ENCODE results near the gene EPN2.

EPN2 gene

GRCh38 chr17:19306160-19307111 is 69.3 kb downstream of the EPN2 start:
- Mint-ChIP-seq H3K4me1 (ENCODE audit: low read depth in 2 of 2) (peaks cover 12 to 13% of the 10 kb centered on the region in 2 donors), H3K27ac (peak overlapping the region; percentile 24 to 78), H3K27me3 (no peaks in the 10 kb centered on the region), H3K36me3 (ENCODE audit: insufficient read depth) (no peaks in the 10 kb centered on the region), H3K4me3 (peak overlapping the region in 1 of 2 donors; percentile 31), H3K9me3 (no peaks in the 10 kb centered on the region)
- peak; percentile 93 for ATAC-seq (replicated peaks)
- peak; percentile 5 to 25 (median 12) for DNase-seq

GRCh38 chr17:19307521-19307920 is 70.4 kb downstream of the EPN2 start:
- H3K27ac Mint-ChIP-seq = no peak overlapping the region
- ATAC-seq (replicated peaks) (no peak), DNase-seq (no peak)
- H3K4me1 Mint-ChIP-seq (ENCODE audit: low read depth in 2 of 2) = peaks cover 12 to 13% of the 10 kb centered on the region in 2 donors
- H3K4me3 Mint-ChIP-seq = no peak overlapping the region
- H3K27me3 Mint-ChIP-seq = no peaks in the 10 kb centered on the region
- H3K36me3 Mint-ChIP-seq (ENCODE audit: insufficient read depth) = no peaks in the 10 kb centered on the region
- H3K9me3 Mint-ChIP-seq = no peaks in the 10 kb centered on the region

GRCh38 chr17:19308398-19308797 is 71.2 kb downstream of the EPN2 start:
- no peaks in the 10 kb centered on the region for H3K9me3 Mint-ChIP-seq
- H3K27me3 Mint-ChIP-seq = no peaks in the 10 kb centered on the region
- H3K36me3 Mint-ChIP-seq (ENCODE audit: insufficient read depth) = no peaks in the 10 kb centered on the region
- no peak overlapping the region for H3K4me3 Mint-ChIP-seq
- no peak overlapping the region for H3K27ac Mint-ChIP-seq
- peaks cover 12 to 13% of the 10 kb centered on the region in 2 donors for H3K4me1 Mint-ChIP-seq (ENCODE audit: low read depth in 2 of 2)
- DNase-seq = no peak
- ATAC-seq (replicated peaks) = no peak

- Mint-ChIP-seq H3K27ac (no peak overlapping the region), H3K4me1 (ENCODE audit: low read depth in 2 of 2) (peaks cover 12 to 13% of the 10 kb centered on the region in 2 donors), H3K36me3 (ENCODE audit: insufficient read depth) (no peaks in the 10 kb centered on the region), H3K9me3 (no peaks in the 10 kb centered on the region), H3K27me3 (no peaks in the 10 kb centered on the region), H3K4me3 (no peak overlapping the region)
- ATAC-seq (replicated peaks) (no peak), DNase-seq (no peak)
Measured at GRCh38 chr17:19309701-19310100, 72.5 kb downstream of the EPN2 start.

GRCh38 chr17:19310151-19310550 is 73.0 kb downstream of the EPN2 start:
- no peaks in the 10 kb centered on the region for H3K36me3 Mint-ChIP-seq (ENCODE audit: insufficient read depth)
- no peak overlapping the region for H3K27ac Mint-ChIP-seq
- no peaks in the 10 kb centered on the region for H3K9me3 Mint-ChIP-seq
- H3K4me1 Mint-ChIP-seq (ENCODE audit: low read depth in 2 of 2) = peaks cover 12 to 13% of the 10 kb centered on the region in 2 donors
- no peaks in the 10 kb centered on the region for H3K27me3 Mint-ChIP-seq
- ATAC-seq (replicated peaks) (no peak), DNase-seq (no peak)
- no peak overlapping the region for H3K4me3 Mint-ChIP-seq

GRCh38 chr17:19311016-19311415 is 73.8 kb downstream of the EPN2 start:
- H3K36me3 Mint-ChIP-seq (ENCODE audit: insufficient read depth) = no peaks in the 10 kb centered on the region
- H3K27me3 Mint-ChIP-seq = no peaks in the 10 kb centered on the region
- no peak overlapping the region for H3K4me3 Mint-ChIP-seq

GRCh38 chr17:19311421-19312215 is 74.5 kb downstream of the EPN2 start:
- no peaks in the 10 kb centered on the region for H3K9me3 Mint-ChIP-seq
- H3K36me3 Mint-ChIP-seq (ENCODE audit: insufficient read depth) = no peaks in the 10 kb centered on the region
- DNase-seq = no peak
- no peak overlapping the region for H3K4me3 Mint-ChIP-seq
- H3K4me1 Mint-ChIP-seq (ENCODE audit: low read depth in 2 of 2) = peaks cover 3 to 6% of the 10 kb centered on the region in 2 donors
- H3K27me3 Mint-ChIP-seq = no peaks in the 10 kb centered on the region
- ATAC-seq (replicated peaks) = no peak
- H3K27ac Mint-ChIP-seq = no peak overlapping the region

More at GRCh38 chr17:19311016-19311415, 73.8 kb downstream of the EPN2 start:
- no peak for ATAC-seq (replicated peaks)
- Mint-ChIP-seq H3K27ac (no peak overlapping the region), H3K4me1 (ENCODE audit: low read depth in 2 of 2) (peaks cover 10 to 12% of the 10 kb centered on the region in 2 donors), H3K9me3 (no peaks in the 10 kb centered on the region)
- DNase-seq = no peak

GRCh38 chr17:19312406-19312805 is 75.2 kb downstream of the EPN2 start:
- H3K36me3 Mint-ChIP-seq (ENCODE audit: insufficient read depth) = no peaks in the 10 kb centered on the region
- H3K4me3 Mint-ChIP-seq = no peak overlapping the region
- no peak overlapping the region for H3K27ac Mint-ChIP-seq
- peaks cover 0 to 3% of the 10 kb centered on the region in 2 donors for H3K4me1 Mint-ChIP-seq (ENCODE audit: low read depth in 2 of 2)
- no peak for ATAC-seq (replicated peaks)
- no peak for DNase-seq
- H3K27me3 Mint-ChIP-seq = no peaks in the 10 kb centered on the region
- H3K9me3 Mint-ChIP-seq = no peaks in the 10 kb centered on the region

- DNase-seq = no peak
- H3K9me3 Mint-ChIP-seq = no peaks in the 10 kb centered on the region
- H3K4me3 Mint-ChIP-seq = no peak overlapping the region
- ATAC-seq (replicated peaks) = no peak
- no peaks in the 10 kb centered on the region for H3K4me1 Mint-ChIP-seq (ENCODE audit: low read depth in 2 of 2)
- no peaks in the 10 kb centered on the region for H3K36me3 Mint-ChIP-seq (ENCODE audit: insufficient read depth)
- no peaks in the 10 kb centered on the region for H3K27me3 Mint-ChIP-seq
- H3K27ac Mint-ChIP-seq = no peak overlapping the region
Measured at GRCh38 chr17:19313066-19313745, 76.0 kb downstream of the EPN2 start.

- ATAC-seq (replicated peaks) (no peak), DNase-seq (no peak)
- H3K27me3 Mint-ChIP-seq = no peaks in the 10 kb centered on the region
- no peak overlapping the region for H3K4me3 Mint-ChIP-seq
- H3K27ac Mint-ChIP-seq = no peak overlapping the region
- no peaks in the 10 kb centered on the region for H3K4me1 Mint-ChIP-seq (ENCODE audit: low read depth in 2 of 2)
- no peaks in the 10 kb centered on the region for H3K9me3 Mint-ChIP-seq
- H3K36me3 Mint-ChIP-seq (ENCODE audit: insufficient read depth) = no peaks in the 10 kb centered on the region
Measured at GRCh38 chr17:19313746-19314651, 76.8 kb downstream of the EPN2 start.

- H3K27me3 Mint-ChIP-seq = no peaks in the 10 kb centered on the region
- H3K4me1 Mint-ChIP-seq (ENCODE audit: low read depth in 2 of 2) = no peaks in the 10 kb centered on the region
- H3K27ac Mint-ChIP-seq = no peak overlapping the region
- no peak overlapping the region for H3K4me3 Mint-ChIP-seq
- no peak for ATAC-seq (replicated peaks)
- no peaks in the 10 kb centered on the region for H3K9me3 Mint-ChIP-seq
- no peak for DNase-seq
- H3K36me3 Mint-ChIP-seq (ENCODE audit: insufficient read depth) = no peaks in the 10 kb centered on the region
Measured at GRCh38 chr17:19315104-19315503, 77.9 kb downstream of the EPN2 start.

- H3K4me3 Mint-ChIP-seq = no peak overlapping the region
- no peaks in the 10 kb centered on the region for H3K4me1 Mint-ChIP-seq (ENCODE audit: low read depth in 2 of 2)
- no peak overlapping the region for H3K27ac Mint-ChIP-seq
- ATAC-seq (replicated peaks) = no peak
- no peak for DNase-seq
- no peaks in the 10 kb centered on the region for H3K36me3 Mint-ChIP-seq (ENCODE audit: insufficient read depth)
- H3K27me3 Mint-ChIP-seq = peaks cover 0 to 11% of the 10 kb centered on the region in 2 donors
- no peaks in the 10 kb centered on the region for H3K9me3 Mint-ChIP-seq
Measured at GRCh38 chr17:19316761-19317358, 79.7 kb downstream of the EPN2 start.

All from effector memory CD8-positive, alpha-beta T cell (primary cell).